IPS DF 19.7 (cell line): ENCODE data around the gene RSPH9.
"Not testable (repeated sequence)": the region's sequence is repeated elsewhere in the genome, so short reads cannot be mapped to it uniquely, and the experiment has no call there.

Experiments
- DNase-seq: peaks from one replicate; pipeline ENCODE4 v3.0.0-alpha.2; 2013; ENCODE audit warnings: low read depth, low spot score

Gene RSPH9

DNA sequence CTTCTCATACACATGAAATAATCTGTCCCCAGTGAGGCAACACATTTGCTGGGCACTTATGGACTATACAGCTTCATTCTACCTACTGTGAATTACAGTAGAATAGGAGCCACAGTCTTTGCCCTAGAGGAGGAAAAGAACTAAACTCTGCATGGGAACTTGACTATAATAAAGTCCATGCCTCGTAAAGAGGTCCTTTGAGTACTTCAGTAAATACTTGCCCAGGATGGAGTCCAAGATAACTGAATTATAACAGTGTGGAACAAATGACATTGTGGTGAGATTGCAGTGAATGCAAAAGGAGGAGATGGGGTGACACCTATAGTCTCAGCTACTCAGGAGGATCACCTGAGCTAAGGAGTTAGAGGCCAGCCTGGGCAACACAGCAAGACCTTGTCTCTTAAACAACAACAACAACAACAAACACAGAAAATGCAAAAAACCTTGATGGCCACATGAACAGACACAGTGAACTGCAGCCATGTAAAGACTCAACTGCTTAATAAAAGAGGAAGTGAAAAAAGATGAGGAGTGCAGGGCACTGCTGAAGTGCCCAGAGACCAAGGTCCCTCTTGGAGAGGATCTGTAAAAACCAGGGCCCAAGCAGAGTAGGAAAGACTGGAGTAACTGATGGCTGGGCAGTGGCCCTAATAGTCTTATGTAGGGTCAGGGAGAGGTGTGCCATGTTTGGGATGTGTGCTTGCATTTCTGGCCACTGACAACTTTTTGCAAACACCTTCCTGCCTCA lies 39.0 kb downstream of the RSPH9 start:
- no peak for DNase-seq

DNA sequence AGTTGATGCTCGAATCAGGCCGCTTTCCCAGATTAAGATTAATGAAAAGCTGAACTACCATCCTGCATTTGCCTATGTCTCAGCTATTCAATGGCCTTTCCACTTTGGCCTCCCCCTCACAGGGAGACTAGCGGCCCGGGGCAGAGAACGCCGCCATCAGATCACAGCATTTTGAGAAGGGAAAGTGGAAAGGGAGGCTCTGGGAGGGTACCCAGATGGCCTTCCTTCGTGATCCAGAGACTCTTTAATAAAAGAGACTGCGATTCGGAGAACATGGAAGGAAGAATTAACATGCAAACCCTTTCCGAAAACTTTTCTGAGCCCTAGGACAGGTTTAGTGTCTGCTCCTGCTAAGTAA lies 42.2 kb downstream of the RSPH9 start:
- DNase-seq = no peak

DNA sequence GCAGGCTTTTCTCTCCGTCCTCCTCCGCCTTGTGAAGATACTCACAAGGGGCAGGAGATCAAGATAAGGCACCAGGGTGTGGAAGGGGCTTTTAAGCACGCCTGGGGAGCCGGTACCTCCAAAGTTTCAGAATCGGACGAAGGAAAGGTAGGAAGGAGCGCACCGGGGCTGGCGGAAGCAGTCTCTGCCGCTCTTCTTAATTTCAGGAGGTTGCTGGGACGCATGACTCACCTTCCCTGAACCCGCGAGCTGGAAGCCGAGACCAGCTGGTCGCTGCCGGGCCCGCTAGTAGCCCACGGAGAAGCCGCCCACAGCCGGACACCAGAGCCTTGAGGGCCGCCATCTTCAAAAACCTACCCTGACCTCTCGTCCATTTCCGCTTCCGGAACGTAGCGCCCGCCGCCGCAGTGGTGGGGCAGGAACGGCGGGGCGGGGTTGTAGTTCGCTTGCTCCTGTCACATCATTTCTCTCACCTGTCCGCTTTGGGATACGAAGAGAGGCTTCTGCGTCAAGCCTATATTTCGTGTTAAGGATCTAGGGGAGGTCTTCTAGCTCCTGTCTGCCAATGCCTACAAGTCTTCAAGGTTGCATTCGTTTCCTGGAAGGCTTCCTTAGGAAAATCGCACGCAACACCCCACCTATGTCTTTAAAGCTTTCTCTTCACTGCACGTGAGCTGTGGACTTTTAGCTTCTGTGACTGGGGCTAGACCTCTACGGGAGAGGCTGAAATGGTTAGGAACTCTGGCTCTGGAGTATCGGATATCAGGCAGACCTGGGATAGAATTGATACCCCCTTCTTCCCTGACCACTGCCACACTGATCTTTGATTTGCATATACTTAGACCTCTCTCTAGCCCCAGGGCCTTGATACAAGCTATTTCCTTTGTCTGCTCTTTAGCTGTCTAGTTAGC lies 42.9 kb downstream of the RSPH9 start, which contains the start of gene MRPS18A:
MRPS18A (minus strand) TSS at position 355 of the 911 bp plus-strand sequence; CDS start at position 343, 12 bp downstream.
- DNase-seq = no peak

DNA sequence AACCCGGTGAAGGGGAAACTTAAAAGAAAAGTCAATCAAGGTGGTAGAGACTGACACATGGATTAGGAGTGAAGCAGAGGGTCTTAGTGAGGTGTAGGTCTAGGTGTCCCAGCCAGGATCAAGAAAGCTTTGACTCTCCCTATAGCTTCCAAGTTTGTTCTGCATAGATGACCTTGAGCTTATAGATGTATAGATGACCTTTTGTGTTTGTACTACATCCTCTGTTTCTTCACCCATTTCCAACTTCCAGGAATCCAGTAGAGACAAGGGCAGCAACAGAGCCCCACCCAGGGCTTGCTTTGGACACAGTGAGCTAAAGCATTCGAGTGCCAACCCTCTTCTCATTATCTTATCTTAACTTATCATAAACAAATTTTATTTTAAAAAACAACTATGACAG lies 44.6 kb downstream of the RSPH9 start:
- DNase-seq = no peak

- DNase-seq = no peak
Observed at GRCh38 chr6:43695215-43695966, 50.6 kb downstream of the RSPH9 start.

DNA sequence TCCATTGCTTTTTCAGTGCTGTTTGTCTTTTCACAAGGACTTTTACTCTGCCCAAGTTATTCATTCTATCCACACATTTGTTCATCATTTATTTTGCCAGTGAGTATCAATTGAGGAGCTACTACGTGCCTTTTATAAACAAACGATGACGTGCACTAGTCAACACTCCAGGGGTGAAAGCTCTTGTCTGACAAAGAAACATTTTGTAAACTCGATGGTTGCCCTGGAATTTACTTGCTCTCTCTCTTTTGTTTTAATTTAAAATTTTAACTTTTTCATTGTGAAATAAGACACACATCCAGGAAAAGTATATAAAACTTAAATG lies 51.1 kb downstream of the RSPH9 start:
- DNase-seq = no peak

GRCh38 chr6:43697421-43697820 lies 52.6 kb downstream of the RSPH9 start:
- DNase-seq = no peak

DNA sequence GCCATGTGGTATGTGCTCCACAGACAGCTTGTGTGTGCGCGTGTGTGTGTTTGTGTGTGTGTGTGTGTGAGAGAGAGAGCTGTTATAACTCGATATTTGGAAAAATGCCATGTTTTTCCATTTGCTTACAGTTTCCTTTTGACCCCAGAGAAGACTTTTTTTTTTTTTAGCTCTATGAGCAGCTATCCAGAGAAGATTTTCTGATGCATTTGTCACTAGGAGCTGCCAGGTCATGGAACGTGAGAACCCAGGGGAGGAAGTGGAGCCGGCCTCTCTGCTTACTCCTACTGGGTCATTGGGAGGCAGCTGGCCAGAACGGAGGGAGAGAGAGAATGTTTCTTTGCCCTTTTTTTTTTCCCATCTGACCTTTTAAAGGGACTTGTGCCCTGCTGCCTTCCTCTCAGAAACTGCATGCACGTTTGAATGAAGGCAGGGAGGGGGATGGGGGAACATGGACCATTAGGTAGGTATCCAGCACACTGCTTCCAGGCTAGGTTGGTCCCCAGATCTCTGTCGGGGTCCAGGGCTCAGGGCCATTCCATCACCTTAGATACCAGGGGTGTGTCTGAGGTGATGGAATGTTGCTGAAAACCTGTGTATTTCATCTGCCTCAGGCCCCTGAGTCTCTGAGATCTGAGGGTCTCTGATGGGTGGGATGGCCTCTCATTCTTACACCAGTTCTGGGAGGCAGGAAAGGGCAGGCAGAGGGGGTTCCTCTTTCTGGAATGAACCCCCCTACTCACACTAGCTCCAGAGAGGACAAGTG lies 53.9 kb downstream of the RSPH9 start:
- no peak for DNase-seq

DNA sequence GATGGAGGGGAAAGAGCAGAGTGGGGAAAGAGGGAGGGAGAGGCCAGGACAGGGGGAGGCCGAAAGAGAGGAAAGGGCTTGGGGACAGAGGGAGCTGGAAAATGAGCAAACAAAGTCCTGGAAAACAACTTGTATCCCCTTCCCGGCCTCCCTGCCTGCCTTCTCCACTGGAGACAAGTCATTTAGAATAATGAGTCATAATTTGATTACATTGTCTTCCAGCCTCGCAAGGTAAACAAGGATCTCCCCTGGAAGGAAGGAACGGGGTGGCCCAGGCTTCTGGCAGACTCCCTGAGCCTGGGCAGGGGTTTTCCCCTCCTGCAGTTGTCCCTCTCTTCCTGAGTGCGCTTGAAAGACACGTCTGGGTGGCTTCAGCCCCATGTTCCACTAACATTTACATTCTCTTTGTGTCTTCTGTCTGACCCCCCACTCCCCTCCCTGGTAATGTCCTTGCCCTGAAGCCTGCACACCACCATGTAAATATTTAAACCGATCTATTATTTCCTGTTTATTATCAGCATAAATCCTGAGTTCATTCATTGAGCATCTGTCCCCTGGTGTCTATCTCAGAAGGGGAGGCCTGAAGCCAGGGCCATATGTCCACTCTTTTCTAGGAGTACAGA lies 54.8 kb downstream of the RSPH9 start:
- DNase-seq = no peak

GRCh38 chr6:43700939-43701560 lies 56.2 kb downstream of the RSPH9 start:
- not testable (repeated sequence) for DNase-seq

DNA sequence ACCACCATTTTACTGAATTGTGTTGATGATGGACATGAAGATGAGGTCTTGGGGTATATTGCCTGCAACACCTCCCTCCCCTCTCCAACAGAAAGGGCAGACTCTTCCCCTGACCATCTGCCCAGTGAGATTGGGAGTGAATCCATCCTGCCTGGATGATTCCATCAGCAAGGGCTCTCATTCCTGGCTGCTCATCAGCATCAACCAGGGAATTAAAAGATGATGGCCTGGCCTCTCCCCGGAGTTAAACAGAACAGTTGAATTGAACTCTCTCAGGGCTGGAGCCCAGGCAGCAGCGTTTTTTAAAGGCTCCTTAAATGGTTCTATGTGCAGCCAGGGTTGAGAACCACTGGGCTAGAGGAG lies 57.3 kb downstream of the RSPH9 start:
- DNase-seq = no peak

- peak; percentile 97 for DNase-seq
Observed at GRCh38 chr6:43702534-43703440, 58.0 kb downstream of the RSPH9 start.

GRCh38 chr6:43703512-43704429 lies 58.9 kb downstream of the RSPH9 start:
- DNase-seq = no peak

DNA sequence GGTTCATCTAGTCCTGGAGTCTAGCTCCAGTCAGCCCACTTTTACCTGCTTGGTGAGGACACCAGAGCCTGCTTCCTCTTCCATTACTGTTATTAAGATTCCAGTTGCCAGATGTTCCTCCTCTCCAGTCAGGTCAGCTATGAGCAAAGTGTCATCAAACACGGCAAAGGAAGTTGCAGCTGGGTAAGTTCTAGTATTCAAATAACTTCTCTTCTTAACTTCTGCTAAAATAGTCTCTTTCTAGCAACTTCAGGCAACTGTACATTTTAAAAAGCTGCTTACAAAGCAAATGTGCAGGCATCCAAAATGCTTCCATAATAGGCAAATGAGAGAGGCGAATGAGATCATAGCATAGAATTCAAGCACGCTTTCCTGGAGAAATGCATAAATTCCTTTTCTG lies 61.2 kb downstream of the RSPH9 start:
- DNase-seq = no peak

DNA sequence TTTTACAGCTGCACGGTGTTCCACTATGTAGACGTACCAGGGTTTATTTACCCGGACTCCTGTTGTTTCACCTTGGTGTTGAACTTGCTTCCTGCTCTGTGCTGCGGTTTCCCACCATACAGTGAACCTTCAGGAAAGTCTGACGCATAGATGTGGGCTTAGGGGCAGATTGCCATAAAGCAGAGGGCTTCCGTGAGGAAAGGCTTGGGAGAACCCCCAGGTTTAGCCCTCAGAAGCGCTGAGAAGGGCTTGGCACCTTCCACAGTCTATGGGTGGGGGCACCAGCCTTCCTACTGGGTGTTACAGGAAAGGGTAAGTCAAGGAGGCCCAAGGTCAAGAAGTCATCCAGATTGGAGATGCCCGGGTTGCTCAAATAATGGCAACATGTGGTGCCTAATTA lies 62.0 kb downstream of the RSPH9 start:
- no peak for DNase-seq

GRCh38 chr6:43707269-43707668 lies 62.4 kb downstream of the RSPH9 start:
- no peak for DNase-seq

DNA sequence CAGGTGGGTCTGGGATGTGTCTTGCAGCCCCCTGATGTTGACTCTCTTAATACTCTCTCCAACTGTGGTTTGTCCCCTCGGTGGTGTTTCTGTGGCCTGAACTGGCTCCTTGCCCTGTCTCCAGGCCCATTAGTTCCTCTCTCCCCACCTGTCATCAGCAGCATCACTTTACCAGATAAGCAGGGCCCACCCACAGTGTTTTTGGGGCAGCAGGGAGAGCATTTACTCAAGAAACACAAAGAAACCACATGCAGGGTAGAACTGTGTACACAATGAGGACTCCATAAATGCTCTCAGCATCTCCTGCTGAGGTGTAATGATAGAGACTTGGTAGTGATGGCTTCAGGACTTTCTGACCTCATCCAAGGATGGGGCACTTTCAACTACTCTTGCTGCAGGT lies 62.9 kb downstream of the RSPH9 start:
- DNase-seq = no peak

GRCh38 chr6:43708860-43709653 lies 64.2 kb downstream of the RSPH9 start:
- DNase-seq = no peak
